ENCODE results near the gene SPRR2D. TPM values are rescaled to one million over a fixed set of nuclear protein-coding genes. Genes with fewer than 3 reads are reported as not detected.

Gene SPRR2D
- not detected in 2 replicates for total RNA-seq

GRCh38 chr1:153040950-153041631 is at the start of gene SPRR2D:
Gene SPRR2D, minus strand, starts transcription at chr1:153041120. Its CDS starts 774 bp downstream, at chr1:153040346.

GRCh38 chr1:153071511-153071910 is 30.6 kb upstream of the SPRR2D start, which contains the start of gene SPRR2B:
Gene SPRR2B, minus strand, starts transcription at chr1:153071611. Its CDS starts 772 bp downstream, at chr1:153070839.

GRCh38 chr1:153057375-153057774 is 16.5 kb upstream of the SPRR2D start, which contains the start of gene SPRR2A:
Gene SPRR2A, minus strand, starts transcription at chr1:153057512. Its CDS starts 777 bp downstream, at chr1:153056735.

GRCh38 chr1:153030895-153031294 is 10.0 kb downstream of the SPRR2D start, which contains the start of gene SPRR1B:
Gene SPRR1B, plus strand, starts transcription at chr1:153031203. Its CDS starts 1,143 bp downstream, at chr1:153032346.

GRCh38 chr1:153001382-153001781 is 39.5 kb downstream of the SPRR2D start, which contains the start of gene SPRR3:
Gene SPRR3, plus strand, starts transcription at chr1:153001749. Its CDS starts 1,272 bp downstream, at chr1:153003021.

Other genes starting within 250 kb of the SPRR2D start
- not detected in 2 replicates for gene LCE1D, start 244.4 kb downstream of the SPRR2D start, total RNA-seq
- not detected in 2 replicates for gene LCE1C, start 234.5 kb downstream of the SPRR2D start, total RNA-seq
- not detected in 2 replicates for gene LCE1B, start 229.1 kb downstream of the SPRR2D start, total RNA-seq
- gene LCE1A, start 213.6 kb downstream of the SPRR2D start, total RNA-seq: not detected in 2 replicates
- gene LCE6A, start 198.3 kb downstream of the SPRR2D start, total RNA-seq: not detected in 2 replicates
- not detected in 2 replicates for gene LCE7A, start 181.1 kb downstream of the SPRR2D start, total RNA-seq
- gene SMCP, start 162.8 kb downstream of the SPRR2D start, total RNA-seq: not detected in 2 replicates
- not detected in 2 replicates for gene IVL, start 132.6 kb downstream of the SPRR2D start, total RNA-seq
- not detected in 2 replicates for gene SPRR5, start 93.9 kb downstream of the SPRR2D start, total RNA-seq
- gene SPRR4, start 70.5 kb downstream of the SPRR2D start, total RNA-seq: not detected in 2 replicates
- gene SPRR1A, start 57.0 kb downstream of the SPRR2D start, total RNA-seq: not detected in 2 replicates
- not detected in 2 replicates for gene SPRR3, start 39.4 kb downstream of the SPRR2D start, total RNA-seq
- not detected in 2 replicates for gene SPRR1B, start 9.9 kb downstream of the SPRR2D start, total RNA-seq
- not detected in 2 replicates for gene SPRR2A, start 16.4 kb upstream of the SPRR2D start, total RNA-seq
- not detected in 2 replicates for gene SPRR2B, start 30.5 kb upstream of the SPRR2D start, total RNA-seq
- gene SPRR2E, start 53.4 kb upstream of the SPRR2D start, total RNA-seq: not detected in 2 replicates
- not detected in 2 replicates for gene SPRR2F, start 72.4 kb upstream of the SPRR2D start, total RNA-seq
- gene SPRR2G, start 109.8 kb upstream of the SPRR2D start, total RNA-seq: not detected in 2 replicates
- not detected in 2 replicates for gene LELP1, start 162.3 kb upstream of the SPRR2D start, total RNA-seq
- not detected in 2 replicates for gene PRR9, start 176.5 kb upstream of the SPRR2D start, total RNA-seq
- gene LORICRIN, start 218.6 kb upstream of the SPRR2D start, total RNA-seq: not detected in 2 replicates